ENCODE measurements around the gene SQSTM1.

SQSTM1 gene

DNA sequence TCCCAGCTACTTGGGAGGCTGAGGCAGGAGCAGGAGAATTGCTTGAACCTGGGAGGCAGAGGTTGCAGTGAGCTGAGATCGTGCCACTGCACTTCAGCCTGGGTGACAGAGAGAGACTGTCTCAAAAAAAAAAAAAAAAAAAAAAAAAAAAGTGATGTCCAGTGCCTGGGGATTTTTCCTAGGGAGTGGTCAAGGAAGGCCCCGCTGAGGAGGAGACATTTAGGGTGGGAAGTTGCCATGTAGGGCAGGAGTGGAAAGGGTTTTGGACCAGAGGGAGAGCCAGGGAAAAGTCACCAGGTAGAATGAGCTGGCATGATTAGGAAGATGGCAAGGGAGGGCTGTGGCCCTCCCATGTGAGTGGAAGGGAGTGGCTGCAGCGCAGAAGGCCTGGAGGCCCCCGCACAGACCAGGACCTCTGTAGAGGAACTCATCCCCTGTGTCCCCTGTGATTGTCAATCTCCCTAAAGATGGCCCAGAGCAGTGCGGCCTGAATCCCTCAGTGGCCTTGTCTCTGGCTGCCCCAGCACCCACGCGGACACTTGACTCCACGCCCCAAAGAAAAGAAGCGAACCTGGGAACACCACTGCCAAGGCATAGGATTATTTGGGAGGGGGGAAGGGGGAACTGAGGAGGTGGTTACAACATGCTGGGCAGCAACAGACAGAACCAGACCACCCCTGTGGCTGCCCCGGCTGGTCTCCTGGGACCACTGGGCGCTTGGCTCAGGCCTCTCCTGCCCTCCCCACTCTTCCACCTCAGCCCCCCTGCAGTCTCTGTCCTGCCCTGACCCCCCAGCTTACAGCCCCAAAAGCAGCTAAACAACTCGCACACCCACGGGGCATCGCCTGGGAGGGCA lies 2.6 kb upstream of the SQSTM1 start:
- no peak for DNase-seq (ENCODE audit: extremely low read depth, low read depth)
- TF ChIP-seq, protein P1, sequence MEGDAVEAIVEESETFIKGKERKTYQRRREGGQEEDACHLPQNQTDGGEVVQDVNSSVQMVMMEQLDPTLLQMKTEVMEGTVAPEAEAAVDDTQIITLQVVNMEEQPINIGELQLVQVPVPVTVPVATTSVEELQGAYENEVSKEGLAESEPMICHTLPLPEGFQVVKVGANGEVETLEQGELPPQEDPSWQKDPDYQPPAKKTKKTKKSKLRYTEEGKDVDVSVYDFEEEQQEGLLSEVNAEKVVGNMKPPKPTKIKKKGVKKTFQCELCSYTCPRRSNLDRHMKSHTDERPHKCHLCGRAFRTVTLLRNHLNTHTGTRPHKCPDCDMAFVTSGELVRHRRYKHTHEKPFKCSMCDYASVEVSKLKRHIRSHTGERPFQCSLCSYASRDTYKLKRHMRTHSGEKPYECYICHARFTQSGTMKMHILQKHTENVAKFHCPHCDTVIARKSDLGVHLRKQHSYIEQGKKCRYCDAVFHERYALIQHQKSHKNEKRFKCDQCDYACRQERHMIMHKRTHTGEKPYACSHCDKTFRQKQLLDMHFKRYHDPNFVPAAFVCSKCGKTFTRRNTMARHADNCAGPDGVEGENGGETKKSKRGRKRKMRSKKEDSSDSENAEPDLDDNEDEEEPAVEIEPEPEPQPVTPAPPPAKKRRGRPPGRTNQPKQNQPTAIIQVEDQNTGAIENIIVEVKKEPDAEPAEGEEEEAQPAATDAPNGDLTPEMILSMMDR (IDR thresholded peaks at IDR 0.05; ENCODE audit: low read depth, low read length), result no peak

DNA sequence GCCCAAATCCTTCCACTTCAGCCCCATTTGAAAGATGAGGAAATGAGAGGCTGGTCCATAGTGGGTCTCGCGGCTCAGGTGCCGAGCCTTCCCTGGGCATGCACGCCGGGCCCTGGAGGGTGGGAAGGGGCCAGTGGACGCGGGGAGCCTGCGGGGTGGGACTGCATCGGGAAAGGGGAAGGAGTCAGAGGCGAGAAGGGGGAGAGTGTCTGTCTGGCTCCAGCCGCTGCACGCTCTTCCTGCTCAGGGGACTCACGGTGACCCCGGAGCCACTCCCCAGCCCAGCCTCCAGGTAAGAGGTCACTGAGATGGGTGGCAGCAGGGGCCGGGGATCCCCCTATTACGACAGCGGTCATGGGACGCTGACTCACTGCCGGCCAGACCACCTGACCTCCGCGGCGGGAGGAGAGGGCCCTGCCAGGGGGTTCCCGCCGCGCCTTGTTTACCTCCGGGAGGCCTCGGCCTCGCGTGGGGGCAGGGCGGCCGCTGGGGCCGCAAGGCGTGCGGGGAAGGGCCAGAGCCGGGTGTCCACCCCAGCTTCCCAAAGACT lies 1.9 kb upstream of the SQSTM1 start:
- DNase-seq (ENCODE audit: extremely low read depth, low read depth), result peak; percentile 78
- TF ChIP-seq, protein P1 (IDR thresholded peaks at IDR 0.05; ENCODE audit: low read depth, low read length), result no peak

DNA sequence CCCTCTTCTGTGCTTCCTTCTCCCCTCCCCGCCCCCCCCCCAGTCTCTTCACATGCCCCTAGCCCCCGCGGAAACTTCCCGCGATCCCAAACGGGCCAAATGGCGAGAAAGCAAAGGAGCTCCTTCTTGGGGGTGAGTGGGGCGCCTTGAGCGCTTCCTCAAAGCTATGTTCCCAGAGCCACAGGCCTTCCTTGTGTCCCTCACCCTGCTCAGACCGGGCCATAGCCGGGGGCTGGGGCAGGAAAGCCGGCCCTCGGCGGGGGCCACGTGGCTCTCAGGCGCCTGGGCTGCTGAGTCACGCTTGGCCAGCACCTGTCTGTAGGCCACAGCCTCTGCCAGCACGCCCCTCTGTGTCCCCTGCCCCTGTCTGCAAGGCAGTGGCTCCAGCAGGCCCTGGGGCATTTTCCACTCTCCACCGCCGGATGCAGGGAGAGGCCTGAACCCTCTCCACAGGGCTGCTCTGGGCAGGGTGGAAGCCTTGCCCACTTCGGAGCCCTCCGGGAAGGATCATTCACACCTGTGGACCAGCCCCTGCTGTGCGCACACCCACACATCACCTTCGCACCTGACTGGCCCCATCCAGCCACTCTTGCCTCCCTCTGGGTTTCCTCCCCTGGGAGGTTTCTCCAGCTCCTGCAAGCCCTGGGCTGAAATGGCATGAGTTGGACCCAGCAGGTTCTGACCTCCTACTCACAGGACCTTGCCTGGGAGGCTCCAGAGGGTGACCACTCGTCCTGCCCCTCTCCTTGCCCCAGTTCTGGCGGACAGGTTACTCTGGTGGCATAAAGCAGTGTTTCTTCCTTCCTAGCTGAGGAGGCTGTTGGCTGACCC lies 1.2 kb upstream of the SQSTM1 start:
- TF ChIP-seq, protein P1 (IDR thresholded peaks at IDR 0.05; ENCODE audit: low read depth, low read length), result no peak
- DNase-seq (ENCODE audit: extremely low read depth, low read depth), result no peak

DNA sequence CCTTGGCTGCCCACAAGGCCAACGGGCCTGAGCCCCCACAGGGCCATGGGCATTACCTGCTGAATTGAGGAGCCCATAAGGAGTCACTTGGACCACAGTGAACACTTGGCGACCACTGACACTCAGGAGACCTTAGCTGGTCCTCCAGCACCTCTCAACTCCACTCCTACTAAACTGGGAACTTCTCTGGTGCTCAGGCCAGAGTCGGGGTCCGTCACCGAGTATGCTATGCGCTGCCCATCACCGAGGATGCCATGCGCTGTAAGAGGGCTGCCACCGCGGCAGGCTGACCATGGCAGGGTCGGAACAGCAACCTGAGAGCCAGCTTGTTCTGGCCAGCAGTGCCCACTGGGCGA lies 600 bp upstream of the SQSTM1 start:
- DNase-seq (ENCODE audit: extremely low read depth, low read depth), result no peak
- TF ChIP-seq, protein P1 (IDR thresholded peaks at IDR 0.05; ENCODE audit: low read depth, low read length), result no peak

DNA sequence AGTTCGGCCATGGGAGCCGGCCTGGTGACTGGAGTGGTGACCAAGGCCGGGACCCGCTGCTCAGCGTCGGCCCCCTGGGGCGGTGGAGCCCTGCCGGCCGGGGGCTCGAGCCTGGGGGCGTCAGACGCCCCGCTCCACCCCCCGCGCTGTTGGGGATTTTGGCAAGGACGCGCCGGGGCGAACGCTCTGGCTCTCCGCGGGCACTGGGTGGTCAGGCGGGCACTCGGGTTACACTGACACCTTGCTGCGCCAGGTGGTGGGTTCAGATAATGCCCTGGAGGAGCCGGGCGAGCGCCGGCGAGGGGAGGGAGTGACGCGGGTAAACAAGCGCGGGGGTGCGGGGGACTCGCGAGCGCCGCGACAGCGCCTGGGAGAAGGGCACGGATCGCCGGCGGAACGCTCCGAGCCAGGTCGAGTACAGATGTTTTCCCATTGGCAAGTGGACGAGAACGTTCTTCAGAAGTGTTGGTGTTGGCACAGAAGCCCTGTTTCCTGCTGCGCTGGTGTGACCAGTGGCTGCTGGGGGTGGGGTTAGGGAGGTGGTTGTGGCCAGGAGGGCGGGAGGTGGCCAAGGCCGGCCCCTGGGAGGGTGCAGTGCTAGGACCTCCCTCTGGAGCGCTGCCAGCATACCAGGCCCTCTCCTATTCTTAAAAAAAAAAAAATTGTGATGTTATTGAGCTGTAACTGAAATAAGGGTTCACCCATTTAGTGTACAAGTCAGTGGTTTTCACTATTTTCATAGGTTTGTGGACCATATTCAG lies 773 bp downstream of the SQSTM1 start:
- TF ChIP-seq, protein P1 (IDR thresholded peaks at IDR 0.05; ENCODE audit: low read depth, low read length), result no peak
- peak; percentile 83 for DNase-seq (ENCODE audit: extremely low read depth, low read depth)

DNA sequence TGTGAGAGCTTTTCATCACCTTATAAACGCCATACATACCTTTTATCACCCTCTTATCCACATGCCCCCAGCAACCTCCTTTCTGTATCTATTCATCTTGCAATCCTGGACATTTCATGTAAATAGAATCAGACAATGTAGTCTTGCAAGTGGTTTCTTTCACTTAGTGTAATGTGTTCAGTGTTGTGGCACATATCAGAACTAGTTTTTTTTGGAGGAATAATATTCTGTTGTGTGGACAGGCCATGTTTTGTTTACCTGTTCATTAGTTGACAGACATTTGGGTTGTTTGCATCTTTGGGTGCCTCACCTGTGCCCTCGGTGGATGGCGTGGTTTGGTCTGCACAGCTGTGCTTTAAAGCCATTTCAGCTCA lies 1.3 kb downstream of the SQSTM1 start:
- DNase-seq (ENCODE audit: extremely low read depth, low read depth), result no peak
- TF ChIP-seq, protein P1 (IDR thresholded peaks at IDR 0.05; ENCODE audit: low read depth, low read length), result no peak

Data from AG09319 (cell line).